ENCODE results near the gene NEK1.
"Not testable (repeated sequence)": the region's sequence is repeated elsewhere in the genome, so short reads cannot be mapped to it uniquely, and the experiment has no call there.

Gene NEK1

GRCh38 chr4:169626331-169627282 is 14.2 kb upstream of the NEK1 start:
- no peak for DNase-seq

GRCh38 chr4:169625886-169626285 is 13.5 kb upstream of the NEK1 start:
- no peak for DNase-seq

GRCh38 chr4:169624012-169624411 is 11.6 kb upstream of the NEK1 start:
- DNase-seq, result not testable (repeated sequence)

GRCh38 chr4:169622566-169622965 is 10.2 kb upstream of the NEK1 start:
- DNase-seq, result no peak

GRCh38 chr4:169621731-169622492 is 9.5 kb upstream of the NEK1 start:
- DNase-seq, result peak; percentile 59

- peak; percentile 7 for DNase-seq
Measured at GRCh38 chr4:169620880-169621248, 8.5 kb upstream of the NEK1 start.

GRCh38 chr4:169619958-169620879 is 7.8 kb upstream of the NEK1 start, which contains the start of gene CLCN3:
Gene CLCN3, plus strand, starts transcription at chr4:169620578. Its CDS starts 15,351 bp downstream, at chr4:169635929.
- peak; percentile 99 for DNase-seq

- DNase-seq, result peak; percentile 40
Measured at GRCh38 chr4:169619518-169619957, 7.2 kb upstream of the NEK1 start.

GRCh38 chr4:169618986-169619385 is 6.6 kb upstream of the NEK1 start:
- no peak for DNase-seq

GRCh38 chr4:169618286-169618685 is 5.9 kb upstream of the NEK1 start:
- DNase-seq, result peak; percentile 42

GRCh38 chr4:169617306-169617705 is 4.9 kb upstream of the NEK1 start:
- DNase-seq, result no peak

- no peak for DNase-seq
Measured at GRCh38 chr4:169616846-169617245, 4.5 kb upstream of the NEK1 start.

GRCh38 chr4:169615467-169616106 is 3.2 kb upstream of the NEK1 start:
- DNase-seq, result no peak

GRCh38 chr4:169612871-169613859 is 782 bp upstream of the NEK1 start:
- peak; percentile 72 for DNase-seq

- no peak for DNase-seq
Measured at GRCh38 chr4:169611157-169611556, 1.2 kb downstream of the NEK1 start.

- DNase-seq, result no peak
Measured at GRCh38 chr4:169604903-169605331, 7.5 kb downstream of the NEK1 start.

- DNase-seq, result peak; percentile 63
Measured at GRCh38 chr4:169604131-169604900, 8.1 kb downstream of the NEK1 start.

GRCh38 chr4:169603312-169603711 is 9.1 kb downstream of the NEK1 start:
- DNase-seq, result no peak

GRCh38 chr4:169601016-169601771 is 11.2 kb downstream of the NEK1 start:
- no peak for DNase-seq
